Astrocyte (in vitro differentiated cells and primary cell): ENCODE results near the gene ATG7. TPM values are rescaled to one million over a fixed set of nuclear protein-coding genes. Genes with fewer than 3 reads are reported as not detected.

ENCODE experiments used
- DNase-seq: peaks from one replicate; pipeline ENCODE4 v3.0.0-alpha.2; 2010; ENCODE audit warnings: low read depth
- FAIRE-seq: peaks from 2 replicates; lab custom pipeline; 2011; peaks lifted over from hg19 to GRCh38; lab: Jason Lieb, UNC
- H2AFZ ChIP-seq: 2 replicates; pipeline ENCODE4 v1.6.0; 2012; ENCODE audit warnings: low read depth, low read length, inconsistent platforms
- H3K27ac ChIP-seq: 2 replicates; pipeline ENCODE4 v1.5.1; 2011; ENCODE audit warnings: low read depth, low read length, inconsistent platforms
- H3K27me3 ChIP-seq: 2 replicates; pipeline ENCODE4 v1.6.0; 2011; ENCODE audit warnings: low read length, inconsistent platforms; ENCODE audit not compliant: insufficient read depth
- H3K36me3 ChIP-seq: 2 replicates; pipeline ENCODE4 v1.5.1; 2011; ENCODE audit warnings: low read length, inconsistent platforms; ENCODE audit not compliant: insufficient read depth
- H3K4me1 ChIP-seq: 2 replicates; pipeline ENCODE4 v1.5.1; 2011; ENCODE audit warnings: low read length, inconsistent platforms; ENCODE audit not compliant: insufficient read depth
- H3K4me2 ChIP-seq: 2 replicates; pipeline ENCODE4 v1.6.0; 2012; ENCODE audit warnings: low read length, inconsistent platforms
- H3K4me3 ChIP-seq: 2 replicates; pipeline ENCODE4 v1.5.1; 2011; ENCODE audit warnings: low read depth, mild to moderate bottlenecking, low read length, inconsistent platforms; ENCODE audit not compliant: insufficient read depth
- H3K79me2 ChIP-seq: 2 replicates; pipeline ENCODE4 v1.6.0; 2012; ENCODE audit warnings: mild to moderate bottlenecking, low read length, inconsistent platforms; ENCODE audit not compliant: insufficient read depth
- H3K9ac ChIP-seq: 2 replicates; pipeline ENCODE4 v1.6.0; 2012; ENCODE audit warnings: mild to moderate bottlenecking, low read length, inconsistent platforms
- H3K9me3 ChIP-seq: 2 replicates; pipeline ENCODE4 v1.5.1; 2012; ENCODE audit warnings: low read depth, mild to moderate bottlenecking, low read length, inconsistent platforms; ENCODE audit not compliant: insufficient read depth
- H4K20me1 ChIP-seq: 2 replicates; pipeline ENCODE4 v1.6.0; 2012; ENCODE audit warnings: low read length, inconsistent platforms; ENCODE audit not compliant: insufficient read depth
- H3K27ac Mint-ChIP-seq: one replicate; pipeline ENCODE4 v1.8.0; 2021; ENCODE audit warnings: mild to moderate bottlenecking, mixed read lengths; ENCODE audit not compliant: unreplicated experiment
- H3K27me3 Mint-ChIP-seq: one replicate; pipeline ENCODE4 v1.8.0; 2021; ENCODE audit warnings: low read depth, mixed read lengths; ENCODE audit not compliant: unreplicated experiment
- H3K36me3 Mint-ChIP-seq: one replicate; pipeline ENCODE4 v1.8.0; 2021; ENCODE audit warnings: low read depth, mixed read lengths; ENCODE audit not compliant: unreplicated experiment
- H3K4me1 Mint-ChIP-seq: one replicate; pipeline ENCODE4 v1.8.0; 2021; ENCODE audit warnings: low read depth, mixed read lengths; ENCODE audit not compliant: unreplicated experiment
- H3K4me3 Mint-ChIP-seq: one replicate; pipeline ENCODE4 v1.8.0; 2021; ENCODE audit warnings: mild to moderate bottlenecking, moderate library complexity, mixed read lengths; ENCODE audit not compliant: unreplicated experiment
- H3K9me3 Mint-ChIP-seq: one replicate; pipeline ENCODE4 v1.8.0; 2021; ENCODE audit warnings: mild to moderate bottlenecking, mixed read lengths; ENCODE audit not compliant: unreplicated experiment
- CTCF ChIP-seq: IDR thresholded peaks from 2 replicates; pipeline ENCODE4 v1.5.1; 2011; ENCODE audit warnings: low read depth, mild to moderate bottlenecking, inconsistent platforms, low read length, moderate library complexity; ENCODE audit not compliant: insufficient read depth
- EZH2 ChIP-seq: IDR thresholded peaks from 2 replicates; pipeline ENCODE4 v1.6.1; 2012; ENCODE audit warnings: mild to moderate bottlenecking, low read length, inconsistent platforms; ENCODE audit not compliant: insufficient read depth
- total RNA-seq: library from RNA; stranded (reverse); gene quantifications from 2 replicates; pipeline ENCODE4 v1.2.1, GENCODE V29; 2021

ATG7 gene
- total RNA-seq, 1 donor from 2014 or later = 29.5 TPM

- H3K4me1 ChIP-seq = no peaks in the 10 kb centered on the region
- no peaks in the 10 kb centered on the region for H3K27me3 Mint-ChIP-seq
- no peak overlapping the region for H3K4me3 ChIP-seq
- peaks cover 3% of the 10 kb centered on the region for H3K9me3 Mint-ChIP-seq
- H3K27ac Mint-ChIP-seq = no peak overlapping the region
- TF ChIP-seq EZH2 = no peak
- TF ChIP-seq CTCF = no peak
- no peak overlapping the region for H3K27ac ChIP-seq
- H3K4me3 Mint-ChIP-seq = no peak overlapping the region
- H3K4me1 Mint-ChIP-seq = no peaks in the 10 kb centered on the region
- no peaks in the 10 kb centered on the region for H3K79me2 ChIP-seq
- H3K9ac ChIP-seq = no peak overlapping the region
- FAIRE-seq (no peak), DNase-seq (no peak)
- H4K20me1 ChIP-seq = peaks cover under 1% of the 10 kb centered on the region
- no peak overlapping the region for H3K4me2 ChIP-seq
- peaks cover 38% of the 10 kb centered on the region for H3K36me3 Mint-ChIP-seq
- no peak overlapping the region for H2AFZ ChIP-seq
- no peaks in the 10 kb centered on the region for H3K9me3 ChIP-seq
- no peaks in the 10 kb centered on the region for H3K27me3 ChIP-seq
- peaks cover 16% of the 10 kb centered on the region for H3K36me3 ChIP-seq
These were observed 84.1 kb downstream of the ATG7 start for GRCh38 chr3:11356269-11356668.

- FAIRE-seq (no peak), DNase-seq (no peak)
- H3K9me3 Mint-ChIP-seq = no peaks in the 10 kb centered on the region
- H3K36me3 Mint-ChIP-seq = peaks cover 25% of the 10 kb centered on the region
- Histone ChIP-seq H3K4me2 (no peak overlapping the region), H3K9me3 (no peaks in the 10 kb centered on the region), H3K36me3 (peaks cover 35% of the 10 kb centered on the region), H3K4me3 (no peak overlapping the region), H3K79me2 (no peaks in the 10 kb centered on the region), H3K4me1 (peaks cover 4% of the 10 kb centered on the region), H2AFZ (no peak overlapping the region), H3K9ac (no peak overlapping the region), H4K20me1 (no peaks in the 10 kb centered on the region), H3K27me3 (no peaks in the 10 kb centered on the region), H3K27ac (no peak overlapping the region)
- no peaks in the 10 kb centered on the region for H3K27me3 Mint-ChIP-seq
- no peak overlapping the region for H3K27ac Mint-ChIP-seq
- H3K4me1 Mint-ChIP-seq = peaks cover 11% of the 10 kb centered on the region
- H3K4me3 Mint-ChIP-seq = no peak overlapping the region
- no peak for TF ChIP-seq CTCF
- TF ChIP-seq EZH2 = no peak
These were observed 90.4 kb downstream of the ATG7 start for GRCh38 chr3:11362600-11362999.

GRCh38 chr3:11363715-11364114 is 91.5 kb downstream of the ATG7 start:
- DNase-seq (no peak), FAIRE-seq (no peak)
- Histone ChIP-seq H3K4me3 (no peak overlapping the region), H3K79me2 (no peaks in the 10 kb centered on the region), H3K9me3 (no peaks in the 10 kb centered on the region), H3K27ac (no peak overlapping the region), H3K4me1 (peaks cover 4% of the 10 kb centered on the region), H3K9ac (no peak overlapping the region), H2AFZ (no peak overlapping the region), H3K36me3 (peaks cover 35% of the 10 kb centered on the region), H4K20me1 (no peaks in the 10 kb centered on the region), H3K4me2 (no peak overlapping the region), H3K27me3 (no peaks in the 10 kb centered on the region)
- Mint-ChIP-seq H3K4me1 (peaks cover 11% of the 10 kb centered on the region), H3K36me3 (peaks cover 21% of the 10 kb centered on the region), H3K27me3 (no peaks in the 10 kb centered on the region), H3K4me3 (no peak overlapping the region), H3K9me3 (no peaks in the 10 kb centered on the region), H3K27ac (no peak overlapping the region)
- no peak for TF ChIP-seq EZH2
- no peak for TF ChIP-seq CTCF
